H1 (cell line): ENCODE data around the gene INPP4B.

Experiments
- CEBPB ChIP-seq: IDR thresholded peaks from 2 replicates; pipeline ENCODE4 v1.6.1; 2012; ENCODE audit warnings: low read depth, low read length
- GTF2F1 ChIP-seq: IDR thresholded peaks from 2 replicates; pipeline ENCODE4 v1.6.1; 2012; ENCODE audit warnings: low read depth, low read length, improper control_type of control experiment, borderline replicate concordance
- MAFK ChIP-seq: IDR thresholded peaks from 2 replicates; pipeline ENCODE4 v1.6.1; 2012; ENCODE audit warnings: low read depth, mild to moderate bottlenecking, improper control_type of control experiment, low read length
- NANOG ChIP-seq: IDR thresholded peaks from 2 replicates; pipeline ENCODE4 v1.6.1; 2011; ENCODE audit warnings: low read length, low read depth, mild to moderate bottlenecking, inconsistent platforms; ENCODE audit not compliant: insufficient read depth, poor library complexity, severe bottlenecking
- NRF1 ChIP-seq: IDR thresholded peaks from 2 replicates; pipeline ENCODE4 v1.6.1; 2011; ENCODE audit warnings: mild to moderate bottlenecking, low read depth, low read length, improper control_type of control experiment
- POLR2A ChIP-seq, 2 experiments: IDR thresholded peaks; 1 replicate in 1 of 2; 2 replicates in 1 of 2; pipeline ENCODE4 v1.6.1; 2011; ENCODE audit warnings: low read depth in 2 of 2, low read length in 2 of 2, mild to moderate bottlenecking in 2 of 2; ENCODE audit errors: control extremely low read depth in 1 of 2
- SIN3A ChIP-seq, 2 experiments: IDR thresholded peaks in 1 of 2; conservative IDR thresholded peaks in 1 of 2; 2 replicates each; pipeline ENCODE4 v1.6.1; 2011 to 2012; ENCODE audit warnings: low read length in 2 of 2, improper control_type of control experiment in 1 of 2, low read depth in 1 of 2, mild to moderate bottlenecking in 1 of 2
- SP1 ChIP-seq: IDR thresholded peaks from 2 replicates; pipeline ENCODE4 v1.6.1; 2011; ENCODE audit warnings: low read depth, low read length
- SP4 ChIP-seq: IDR thresholded peaks from 2 replicates; pipeline ENCODE4 v1.6.1; 2012; ENCODE audit warnings: low read length, inconsistent platforms
- SRF ChIP-seq: IDR thresholded peaks from 2 replicates; pipeline ENCODE4 v1.6.1; 2011; ENCODE audit warnings: mild to moderate bottlenecking, low read depth, low read length, moderate library complexity
- TAF7 ChIP-seq: optimal IDR thresholded peaks from 2 replicates; pipeline ENCODE3; 2011; ENCODE audit warnings: low read depth, mild to moderate bottlenecking, inconsistent platforms, low read length, moderate library complexity, borderline replicate concordance
- TCF12 ChIP-seq: IDR thresholded peaks from 2 replicates; pipeline ENCODE4 v1.6.1; 2011; ENCODE audit warnings: low read depth, mild to moderate bottlenecking, low read length
- TF ChIP-seq, protein P1 (sequence below), 3 experiments: IDR thresholded peaks; 1 replicate in 2 of 3; 2 replicates in 1 of 3; pipeline versions ENCODE4 v1.5.1 to v1.6.1; 2011; ENCODE audit warnings: low read length in 3 of 3, mild to moderate bottlenecking in 3 of 3, inconsistent platforms in 2 of 3, low read depth in 1 of 3, moderate library complexity in 1 of 3; ENCODE audit not compliant: insufficient read depth in 1 of 3; ENCODE audit errors: control extremely low read depth in 1 of 3

DNA sequence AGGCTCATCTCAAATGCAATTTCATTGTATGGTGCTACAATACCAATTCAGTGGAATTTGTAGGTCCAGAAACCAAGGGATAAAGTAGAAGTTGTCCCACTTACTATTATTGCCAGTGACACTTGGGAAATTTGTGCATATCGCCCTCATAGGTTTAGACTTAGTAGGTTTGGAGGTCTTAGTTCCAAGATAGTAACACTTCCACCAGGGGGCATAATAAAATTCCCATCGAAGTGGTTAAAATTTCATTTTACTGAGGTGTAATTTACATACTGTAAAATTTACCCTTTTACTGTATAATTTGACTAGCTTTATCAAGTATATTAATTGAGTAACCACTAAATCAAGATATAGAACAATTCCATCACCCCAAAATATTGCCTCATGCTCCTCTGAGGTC, 174.6 kb downstream of the INPP4B start:
- TF ChIP-seq, protein P1, sequence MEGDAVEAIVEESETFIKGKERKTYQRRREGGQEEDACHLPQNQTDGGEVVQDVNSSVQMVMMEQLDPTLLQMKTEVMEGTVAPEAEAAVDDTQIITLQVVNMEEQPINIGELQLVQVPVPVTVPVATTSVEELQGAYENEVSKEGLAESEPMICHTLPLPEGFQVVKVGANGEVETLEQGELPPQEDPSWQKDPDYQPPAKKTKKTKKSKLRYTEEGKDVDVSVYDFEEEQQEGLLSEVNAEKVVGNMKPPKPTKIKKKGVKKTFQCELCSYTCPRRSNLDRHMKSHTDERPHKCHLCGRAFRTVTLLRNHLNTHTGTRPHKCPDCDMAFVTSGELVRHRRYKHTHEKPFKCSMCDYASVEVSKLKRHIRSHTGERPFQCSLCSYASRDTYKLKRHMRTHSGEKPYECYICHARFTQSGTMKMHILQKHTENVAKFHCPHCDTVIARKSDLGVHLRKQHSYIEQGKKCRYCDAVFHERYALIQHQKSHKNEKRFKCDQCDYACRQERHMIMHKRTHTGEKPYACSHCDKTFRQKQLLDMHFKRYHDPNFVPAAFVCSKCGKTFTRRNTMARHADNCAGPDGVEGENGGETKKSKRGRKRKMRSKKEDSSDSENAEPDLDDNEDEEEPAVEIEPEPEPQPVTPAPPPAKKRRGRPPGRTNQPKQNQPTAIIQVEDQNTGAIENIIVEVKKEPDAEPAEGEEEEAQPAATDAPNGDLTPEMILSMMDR (IDR thresholded peaks at IDR 0.05; ENCODE audit: control extremely low read depth in 1 of 3, insufficient read depth in 1 of 3, low read depth in 1 of 3, low read length in 3 of 3): peak in 2 of 3 experiments; percentile 14 to 26; a peak in 2 of 4 replicates
- no peak for TF ChIP-seq POLR2A (IDR thresholded peaks at IDR 0.05; ENCODE audit: control extremely low read depth in 1 of 2, low read depth in 2 of 2, low read length in 2 of 2)
- no peak for TF ChIP-seq TCF12
- TF ChIP-seq TAF7: no peak
- TF ChIP-seq SP1: no peak
- TF ChIP-seq GTF2F1: no peak
- TF ChIP-seq MAFK: no peak
- TF ChIP-seq SRF: no peak
- no peak for TF ChIP-seq CEBPB
- TF ChIP-seq NRF1: no peak
- TF ChIP-seq SP4: no peak
- no peak for TF ChIP-seq SIN3A (conservative IDR thresholded peaks at IDR 0.05 in 1 of 2, IDR thresholded peaks at IDR 0.05 in 1 of 2; ENCODE audit: low read depth in 1 of 2, low read length in 2 of 2)
- TF ChIP-seq NANOG: no peak
